HG03095 (cell line): Measurements from ENCODE around the gene PDLIM1.
"Not testable (repeated sequence)": the region's sequence is repeated elsewhere in the genome, so short reads cannot be mapped to it uniquely, and the experiment has no call there.

Experiments used
- ATAC-seq: cut with Tn5 transposase; IDR thresholded peaks from one replicate; pipeline ENCODE4 v1.9.1; 2021; ENCODE audit warnings: moderate library complexity; ENCODE audit not compliant: unreplicated experiment

Gene PDLIM1

DNA sequence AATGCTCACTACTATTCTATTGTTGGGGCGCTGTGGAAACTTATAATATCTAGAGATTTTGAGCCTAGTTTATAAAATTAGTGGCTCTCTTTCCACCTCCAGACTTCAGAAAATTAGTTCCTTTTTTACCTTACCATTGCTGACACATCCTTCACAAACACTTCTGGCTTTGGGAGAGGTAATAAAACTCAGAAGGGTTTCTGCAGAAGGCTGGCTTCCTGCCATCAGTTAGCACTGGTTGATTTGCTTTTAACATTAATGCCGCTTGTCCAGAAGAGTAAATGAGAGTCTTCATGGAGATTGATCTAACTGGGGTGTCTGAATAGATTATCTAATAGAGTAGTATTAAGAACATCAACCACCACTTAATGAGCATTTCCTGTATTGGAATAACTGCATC, 76.4 kb downstream of the PDLIM1 start:
- ATAC-seq = no peak

DNA sequence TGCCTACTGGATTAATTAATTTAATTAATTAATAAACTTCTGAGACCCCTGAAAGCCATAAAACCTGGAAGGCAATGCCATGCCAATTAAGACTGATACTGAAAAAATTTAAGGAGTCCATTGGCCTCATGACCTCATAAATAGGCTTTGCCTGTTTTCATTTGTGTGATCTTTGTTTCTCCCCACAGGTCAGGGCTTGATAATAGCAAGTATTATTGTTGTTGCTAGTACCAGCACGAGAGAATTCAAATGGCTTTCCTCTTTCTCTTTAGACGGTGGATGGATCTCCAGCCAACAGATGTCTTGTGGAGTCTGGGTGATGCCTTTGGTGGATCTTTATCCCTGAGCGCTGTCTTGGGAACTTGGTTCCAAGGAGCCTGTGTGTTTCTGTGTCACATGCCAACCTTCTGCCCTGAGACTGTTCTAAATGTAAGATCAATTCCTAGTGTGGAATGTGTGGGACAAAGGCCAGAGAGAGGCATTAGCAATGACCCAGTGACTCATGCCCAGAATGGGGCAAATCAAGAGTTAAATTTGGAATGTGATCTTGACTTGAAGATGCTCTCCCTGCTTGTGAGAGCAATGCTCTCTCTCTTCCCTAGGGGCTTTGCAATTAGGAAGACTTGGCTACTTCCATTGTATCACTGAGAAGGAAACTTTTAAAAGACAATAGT, 79.1 kb downstream of the PDLIM1 start:
- no peak for ATAC-seq

DNA sequence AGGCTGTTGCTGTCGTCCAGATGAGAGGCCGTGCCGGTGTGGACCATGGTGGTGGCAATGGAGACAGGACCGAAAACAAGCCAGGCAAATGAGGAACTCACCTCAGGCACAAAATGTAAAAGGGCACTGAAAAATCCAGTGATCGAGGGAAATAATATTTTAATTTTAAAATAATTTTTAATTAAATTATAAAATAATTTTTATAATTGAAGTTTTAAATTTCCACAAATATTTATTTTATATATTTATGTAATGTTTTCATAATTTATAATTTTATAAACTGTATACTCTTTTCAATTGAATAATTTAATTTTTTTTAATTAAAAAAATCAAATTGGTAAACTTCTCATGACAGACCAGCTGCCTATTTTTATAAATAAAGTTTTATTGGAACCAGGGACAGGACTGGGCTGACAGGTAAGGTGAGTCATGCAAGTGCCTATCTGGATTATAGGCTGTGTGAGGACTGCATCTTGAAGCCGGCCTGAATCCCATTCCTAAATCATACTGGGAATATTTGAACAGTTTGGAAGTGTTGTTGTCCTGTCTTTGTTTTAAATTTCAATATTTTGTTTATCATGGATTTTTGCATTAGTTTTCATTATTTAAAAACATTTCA, 81.2 kb downstream of the PDLIM1 start:
- no peak for ATAC-seq

DNA sequence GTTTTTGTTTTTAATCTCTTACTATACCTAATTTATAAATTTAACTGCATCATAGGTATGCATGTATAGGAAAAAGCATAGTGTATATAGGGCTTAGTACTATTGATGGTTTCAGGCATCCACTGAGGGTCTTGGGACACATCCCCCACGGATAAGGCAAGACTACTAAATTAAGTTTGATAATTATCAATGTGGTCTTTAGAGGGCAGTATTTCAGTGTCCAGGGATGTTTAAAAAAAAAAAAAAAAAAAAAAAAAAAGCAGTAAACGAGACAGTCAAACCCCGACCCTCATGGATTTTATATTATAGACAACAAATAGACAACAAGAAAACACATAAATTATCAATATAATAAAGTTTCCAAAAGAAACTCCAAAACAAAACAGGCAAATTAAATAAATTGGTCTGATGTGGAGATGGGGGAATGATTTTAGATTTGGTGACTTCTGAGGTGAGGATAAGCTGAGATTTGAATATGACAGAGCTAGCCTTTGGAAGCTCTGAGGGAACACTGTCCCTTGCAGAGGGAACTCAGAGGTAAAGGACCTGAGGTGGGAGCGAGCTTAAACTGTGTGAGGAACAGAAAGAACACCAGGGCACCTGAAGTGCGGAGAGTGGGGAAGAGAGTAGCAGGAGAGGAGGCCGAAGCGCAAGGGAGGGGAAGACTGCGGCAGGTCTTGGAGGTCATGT, 82.0 kb downstream of the PDLIM1 start:
- ATAC-seq = no peak

DNA sequence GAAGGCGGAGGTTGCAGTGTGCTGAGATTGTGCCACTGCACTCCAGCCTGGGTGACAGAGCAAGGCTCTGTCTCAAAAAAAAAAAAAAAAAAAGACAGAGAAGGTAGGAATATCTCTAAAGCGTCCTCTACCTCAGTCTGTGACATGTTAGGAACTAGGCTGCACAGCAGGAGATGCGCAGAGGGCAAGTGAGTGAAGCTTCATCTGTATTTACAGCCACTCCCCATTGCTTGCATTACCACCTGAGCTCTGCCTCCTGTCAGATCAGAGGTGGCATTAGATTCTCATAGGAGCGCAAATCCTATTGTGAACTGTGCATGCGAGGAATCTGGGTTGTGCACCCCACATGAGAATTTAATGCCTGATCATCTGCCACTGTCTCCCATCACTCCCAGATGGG, 87.9 kb downstream of the PDLIM1 start:
- not testable (repeated sequence) for ATAC-seq

DNA sequence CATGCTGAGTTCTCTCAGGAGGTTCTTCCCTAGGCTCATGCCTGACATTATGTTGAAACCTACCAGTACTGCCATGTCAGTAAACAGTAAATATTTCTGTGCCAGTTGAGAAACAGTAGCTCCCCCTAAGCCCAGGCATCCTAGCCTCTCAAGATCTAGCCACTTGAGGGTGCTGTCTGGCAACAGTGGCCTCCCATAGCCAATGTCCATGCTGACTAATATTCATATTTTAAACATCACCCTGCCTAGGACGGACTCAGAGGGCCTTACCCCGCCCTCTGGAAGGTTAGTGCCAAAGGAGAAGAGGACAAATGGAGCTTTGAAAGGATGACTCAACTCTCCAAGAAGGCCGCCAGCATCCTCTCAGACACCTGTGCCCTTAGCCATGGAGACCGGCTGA, 89.1 kb downstream of the PDLIM1 start:
- ATAC-seq = no peak

- ATAC-seq = no peak
Measured at GRCh38 chr10:95196046-95196445, 94.8 kb downstream of the PDLIM1 start.

GRCh38 chr10:95193944-95194343, 96.9 kb downstream of the PDLIM1 start, which contains the start of gene ACSM6:
ACSM6 (plus strand) TSS chr10:95194238; CDS start chr10:95194486, 248 bp downstream.
- ATAC-seq = no peak

- ATAC-seq = no peak
Measured at GRCh38 chr10:95188593-95188992, 102.2 kb downstream of the PDLIM1 start.

DNA sequence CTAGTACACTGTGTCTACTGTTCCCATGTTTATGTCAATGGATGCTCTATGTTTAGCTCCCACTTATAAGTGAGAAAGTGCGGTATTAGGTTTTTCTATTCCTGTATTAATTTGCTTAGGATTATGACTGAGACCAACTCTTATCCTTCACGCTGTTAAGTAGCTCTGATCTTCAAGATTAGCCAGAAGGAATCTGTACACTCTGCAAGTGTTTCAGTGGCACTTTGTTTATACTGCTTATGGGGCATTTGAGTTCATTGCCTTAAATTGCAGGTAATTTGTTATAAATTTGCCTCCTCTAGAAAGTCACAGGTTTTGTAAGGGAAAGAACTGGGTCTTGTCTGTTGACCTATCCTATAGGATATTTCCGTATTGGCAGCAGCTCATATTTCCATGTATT, 103.2 kb downstream of the PDLIM1 start:
- ATAC-seq = no peak
